DMS 273 treated with DMSO at 0.1 percent for 48 hours (cell line): ENCODE measurements around the gene TGFB2.
"Not testable (repeated sequence)": the region's sequence is repeated elsewhere in the genome, so short reads cannot be mapped to it uniquely, and the experiment has no call there.

Source experiments
- DNase-seq: peaks from one replicate; lab custom pipeline; 2025; lab: John Stamatoyannopoulos, UW

TGFB2 gene

GRCh38 chr1:218344814-218345672 lies at the start of gene TGFB2:
TGFB2 (plus strand) TSS chr1:218345336; CDS start chr1:218346702, 1,366 bp downstream.
- peak; percentile 61 for DNase-seq

GRCh38 chr1:218296162-218296561 lies 49.0 kb upstream of the TGFB2 start:
- no peak for DNase-seq

- no peak for DNase-seq
Observed at GRCh38 chr1:218297461-218297860, 47.7 kb upstream of the TGFB2 start.

- DNase-seq: no peak
Observed at GRCh38 chr1:218297867-218298266, 47.3 kb upstream of the TGFB2 start.

GRCh38 chr1:218298398-218298797 lies 46.7 kb upstream of the TGFB2 start:
- DNase-seq: peak; percentile 39

GRCh38 chr1:218299416-218299815 lies 45.7 kb upstream of the TGFB2 start:
- DNase-seq: peak; percentile 7

DNA sequence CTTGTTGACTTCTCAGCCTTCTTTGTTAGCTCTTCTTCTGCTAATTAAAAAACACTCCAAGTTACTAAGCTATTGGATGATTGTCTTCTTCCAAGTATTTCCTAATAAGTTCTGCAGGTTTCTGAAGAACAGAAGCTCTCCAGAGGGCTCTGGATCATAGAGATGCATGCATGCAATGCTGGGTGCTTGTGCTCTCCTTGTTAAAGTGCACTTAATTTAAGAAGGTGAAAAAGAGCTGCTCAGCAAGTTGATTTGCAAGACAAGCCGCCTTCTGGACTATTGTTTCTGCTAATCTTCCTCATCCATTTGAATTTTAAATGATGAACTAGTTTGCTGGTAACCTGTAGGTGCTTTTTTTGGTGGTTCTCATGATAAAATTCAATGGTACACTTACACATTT lies 43.9 kb upstream of the TGFB2 start:
- no peak for DNase-seq

- no peak for DNase-seq
Observed at GRCh38 chr1:218302155-218302554, 43.0 kb upstream of the TGFB2 start.

DNA sequence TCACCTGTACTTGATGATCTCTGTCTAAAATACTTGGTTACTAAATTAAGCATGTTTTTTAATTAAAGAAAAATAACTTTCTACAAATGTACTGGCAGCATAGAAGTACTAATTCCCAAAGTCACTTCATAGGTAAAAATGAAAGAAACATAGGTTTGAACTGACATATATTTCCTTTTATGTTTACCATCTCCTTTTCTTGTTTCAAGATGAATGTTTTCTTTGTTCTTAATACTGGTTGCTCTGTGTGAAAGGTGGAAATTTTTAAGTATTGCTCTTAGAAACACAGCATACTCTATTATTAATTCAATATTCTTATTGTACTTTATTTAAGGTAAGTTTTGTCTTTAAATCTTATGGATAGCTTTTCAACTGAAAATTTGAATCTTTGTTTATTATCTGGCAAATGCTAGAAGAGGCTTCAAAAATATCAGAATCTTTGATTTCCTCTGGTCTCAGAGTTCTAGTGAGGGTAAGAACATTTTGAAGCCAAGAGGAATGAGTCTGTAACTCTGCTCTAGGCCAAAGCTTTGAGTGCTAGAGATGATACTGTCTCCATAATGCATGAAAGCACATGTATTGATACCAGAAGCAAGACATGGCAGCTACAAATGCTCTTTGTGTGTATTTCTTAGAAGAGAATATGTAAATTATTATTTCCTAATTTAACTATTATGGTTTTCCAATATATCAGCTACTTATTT lies 41.8 kb upstream of the TGFB2 start:
- no peak for DNase-seq

GRCh38 chr1:218304281-218305039 lies 40.7 kb upstream of the TGFB2 start:
- DNase-seq: no peak

GRCh38 chr1:218305472-218306064 lies 39.6 kb upstream of the TGFB2 start:
- no peak for DNase-seq

DNA sequence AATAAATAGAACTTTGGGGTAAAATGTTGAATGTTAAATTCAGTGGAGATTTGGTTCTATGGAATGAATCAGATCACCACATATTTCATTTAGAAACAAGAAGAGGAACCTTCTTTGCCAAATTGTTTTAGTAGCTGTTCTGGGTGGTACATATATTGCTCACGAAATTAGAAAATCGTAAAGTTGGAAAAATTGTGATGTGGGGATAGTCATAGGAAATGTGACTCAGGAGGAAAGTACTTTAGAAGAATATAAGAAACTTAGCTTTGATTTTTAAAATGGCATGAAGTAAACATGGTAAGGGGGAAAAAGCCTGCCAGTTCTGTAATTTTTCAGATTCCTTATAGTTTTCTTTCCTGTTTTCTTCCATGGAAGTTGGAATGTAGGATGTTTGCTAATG lies 32.6 kb upstream of the TGFB2 start:
- no peak for DNase-seq

DNA sequence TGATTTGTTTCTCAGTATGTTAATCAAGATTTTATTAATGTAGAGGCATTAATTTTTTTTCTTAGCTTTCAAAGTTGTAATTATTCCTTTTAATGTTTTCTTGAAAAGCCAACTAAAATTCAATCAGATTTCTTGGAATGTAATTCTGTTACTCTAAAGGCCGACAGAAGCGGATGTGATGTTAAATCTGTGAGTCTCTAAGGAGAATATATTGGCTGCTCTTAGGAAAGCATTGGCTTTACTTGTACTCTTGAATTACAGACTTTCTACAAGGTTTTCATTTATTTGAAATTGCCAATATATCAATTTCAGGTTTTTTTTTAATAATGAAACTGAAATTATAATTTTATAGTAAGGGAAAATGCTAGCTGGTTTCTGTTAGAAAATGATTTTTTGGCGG lies 30.8 kb upstream of the TGFB2 start:
- no peak for DNase-seq

GRCh38 chr1:218315638-218316037 lies 29.5 kb upstream of the TGFB2 start:
- no peak for DNase-seq

DNA sequence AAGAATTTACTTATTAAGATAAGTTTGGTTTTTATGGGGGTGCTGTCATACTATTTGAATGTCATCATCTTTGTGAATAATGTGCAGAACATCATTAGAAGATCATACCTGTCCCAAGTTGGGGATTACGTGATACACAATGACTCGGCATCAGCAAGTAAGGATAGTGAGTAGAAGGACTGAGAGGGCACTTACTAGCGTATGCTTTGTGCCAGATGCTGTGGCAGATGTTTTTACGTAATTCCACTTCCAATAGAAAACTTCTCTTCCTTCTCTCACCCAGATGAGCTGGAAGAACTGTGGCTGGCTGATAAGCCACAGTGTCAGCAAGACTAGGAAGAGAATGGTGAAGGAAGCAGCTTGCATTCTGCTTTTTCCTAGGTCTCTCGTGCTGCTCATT lies 28.1 kb upstream of the TGFB2 start:
- DNase-seq: no peak

DNA sequence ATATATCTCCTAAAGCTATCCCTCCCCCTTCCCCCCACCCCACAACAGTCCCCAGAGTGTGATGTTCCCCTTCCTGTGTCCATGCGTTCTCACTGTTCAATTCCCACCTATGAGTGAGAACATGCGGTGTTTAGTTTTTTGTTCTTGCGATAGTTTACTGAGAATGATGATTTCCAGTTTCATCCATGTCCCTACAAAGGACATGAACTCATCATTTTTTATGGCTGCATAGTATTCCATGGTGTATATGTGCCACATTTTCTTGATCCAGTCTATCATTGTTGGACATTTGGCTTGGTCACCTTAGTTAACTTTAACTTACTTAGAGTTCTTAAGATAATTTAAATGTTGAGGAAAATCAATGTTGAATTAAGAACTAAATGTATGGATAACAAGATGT lies 25.0 kb upstream of the TGFB2 start:
- not testable (repeated sequence) for DNase-seq

GRCh38 chr1:218322762-218323161 lies 22.4 kb upstream of the TGFB2 start:
- DNase-seq: no peak

DNA sequence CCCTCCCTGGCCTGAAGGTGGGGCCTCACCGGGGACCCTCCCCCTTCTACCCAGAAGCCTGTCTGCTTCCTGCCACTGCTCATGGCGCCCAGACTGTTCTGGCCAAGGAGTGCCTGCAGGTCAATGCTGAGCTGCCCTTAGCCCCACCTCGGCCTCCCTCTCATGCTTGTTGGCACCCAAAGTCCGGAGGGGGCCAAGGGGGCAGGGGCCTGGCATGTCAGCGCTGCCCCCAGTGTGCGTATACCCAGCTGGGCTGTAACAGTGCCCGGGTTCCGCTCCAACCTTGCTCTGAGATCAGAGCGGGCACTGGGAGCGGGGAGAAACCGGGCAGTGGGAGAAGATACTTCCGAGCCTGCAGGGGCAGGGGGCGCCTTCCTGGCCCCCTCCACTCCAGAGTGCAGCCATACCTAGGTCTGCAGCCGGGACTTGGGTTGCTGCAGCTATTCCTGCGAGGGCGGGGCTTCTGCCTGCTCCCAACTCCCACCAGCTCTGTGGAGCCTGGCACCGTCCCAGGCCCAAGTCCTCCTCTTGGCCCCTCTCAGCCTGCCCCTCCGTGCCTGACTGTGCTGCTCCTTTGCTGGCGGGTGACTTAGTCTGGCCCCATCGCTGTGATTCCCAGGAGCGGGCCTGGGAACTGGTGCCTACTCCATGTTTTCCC lies 21.4 kb upstream of the TGFB2 start:
- no peak for DNase-seq

- DNase-seq: no peak
Observed at GRCh38 chr1:218324226-218324580, 20.9 kb upstream of the TGFB2 start.

DNA sequence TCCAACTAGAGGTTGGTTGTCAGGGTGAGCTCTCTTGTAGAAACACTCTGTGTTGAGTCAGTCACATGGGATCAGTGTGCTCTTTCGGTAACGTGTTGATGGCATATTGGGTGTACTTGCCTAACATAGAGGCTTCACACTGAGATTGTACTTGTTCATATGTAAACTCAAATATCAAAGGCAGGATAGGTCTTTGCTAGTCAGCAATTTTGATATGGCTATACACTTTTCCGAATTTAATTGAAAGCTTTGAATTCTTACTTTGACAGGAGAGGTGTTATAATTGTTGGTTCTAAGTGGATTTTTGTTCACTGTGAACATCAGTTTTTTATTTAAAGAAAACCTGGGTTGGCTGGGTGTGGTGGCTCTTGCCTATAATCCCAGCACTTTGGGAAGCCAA lies 16.4 kb upstream of the TGFB2 start:
- DNase-seq: no peak

DNA sequence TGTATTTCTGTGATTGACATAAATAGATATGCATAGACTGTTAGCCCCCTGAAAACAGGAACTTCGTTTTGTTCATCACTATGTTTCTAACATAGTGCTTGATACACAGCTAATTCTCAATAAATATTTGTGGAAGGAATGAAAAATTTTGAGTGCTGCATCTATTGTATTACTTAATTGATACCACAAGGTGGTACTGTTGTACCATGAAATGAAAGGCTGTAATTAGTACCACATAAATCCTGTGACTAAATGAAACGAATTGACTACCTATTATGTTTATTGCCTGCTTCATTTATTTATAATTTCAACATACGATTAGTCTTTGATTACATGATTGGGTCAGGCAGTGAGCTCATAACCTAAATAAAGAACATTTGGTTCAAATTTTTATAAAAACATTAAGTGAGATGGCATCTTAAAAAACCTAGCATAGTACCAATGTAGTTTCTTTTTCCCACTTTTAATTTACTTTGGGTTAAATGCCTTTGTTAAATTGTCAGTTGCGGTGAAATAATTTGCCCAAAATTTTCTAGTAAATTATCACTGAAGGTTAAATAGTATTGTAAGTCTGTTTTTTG lies 15.0 kb upstream of the TGFB2 start:
- DNase-seq: peak; percentile 16
